Measurements from ENCODE around the gene COPS2. TPM values are rescaled to one million over a fixed set of nuclear protein-coding genes. Genes with fewer than 3 reads are reported as not detected.

Gene COPS2
- total and polyA plus RNA-seq, 9 of the 15 experiments (the other 6 are each of a cell fraction or from before 2014, with no cell fraction given) = 66.4 to 154 (median 117) TPM

DNA sequence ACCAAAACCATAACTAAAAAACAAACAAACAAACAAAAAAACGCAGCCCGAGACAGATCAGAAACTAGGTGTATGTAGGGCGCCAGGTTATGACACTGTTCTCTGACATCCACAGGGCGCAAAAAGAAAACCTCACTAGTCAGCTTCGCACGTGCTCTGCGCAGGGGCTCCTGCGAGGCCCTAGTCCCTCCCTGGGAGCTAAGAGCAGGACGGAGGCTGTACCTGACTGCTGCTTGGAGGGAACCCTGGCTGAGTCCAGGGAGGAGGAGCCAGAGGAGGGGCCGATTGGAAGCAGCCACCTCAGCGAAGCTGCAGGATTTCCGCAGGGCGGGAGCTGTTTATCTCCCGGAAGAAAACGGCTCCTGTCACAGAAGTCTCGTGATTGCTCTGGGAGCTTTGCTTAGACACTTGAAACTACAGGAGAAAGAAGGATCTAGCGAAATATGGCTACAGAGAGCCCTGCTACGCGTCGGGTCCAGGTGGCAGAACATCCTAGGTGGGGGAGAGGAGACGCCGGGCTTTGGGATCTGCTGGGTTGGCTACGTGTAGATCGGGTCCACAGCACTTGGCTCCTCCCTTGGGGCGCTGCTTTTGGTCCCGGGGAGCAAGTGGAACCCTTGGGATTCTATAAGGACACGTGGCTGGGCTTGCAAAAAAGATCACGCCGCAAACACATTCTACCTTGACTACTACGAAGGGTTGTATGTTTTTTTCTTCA lies 14.6 kb upstream of the COPS2 start, which contains the start of gene GALK2 (continued):
- TF ChIP-seq, protein P1, sequence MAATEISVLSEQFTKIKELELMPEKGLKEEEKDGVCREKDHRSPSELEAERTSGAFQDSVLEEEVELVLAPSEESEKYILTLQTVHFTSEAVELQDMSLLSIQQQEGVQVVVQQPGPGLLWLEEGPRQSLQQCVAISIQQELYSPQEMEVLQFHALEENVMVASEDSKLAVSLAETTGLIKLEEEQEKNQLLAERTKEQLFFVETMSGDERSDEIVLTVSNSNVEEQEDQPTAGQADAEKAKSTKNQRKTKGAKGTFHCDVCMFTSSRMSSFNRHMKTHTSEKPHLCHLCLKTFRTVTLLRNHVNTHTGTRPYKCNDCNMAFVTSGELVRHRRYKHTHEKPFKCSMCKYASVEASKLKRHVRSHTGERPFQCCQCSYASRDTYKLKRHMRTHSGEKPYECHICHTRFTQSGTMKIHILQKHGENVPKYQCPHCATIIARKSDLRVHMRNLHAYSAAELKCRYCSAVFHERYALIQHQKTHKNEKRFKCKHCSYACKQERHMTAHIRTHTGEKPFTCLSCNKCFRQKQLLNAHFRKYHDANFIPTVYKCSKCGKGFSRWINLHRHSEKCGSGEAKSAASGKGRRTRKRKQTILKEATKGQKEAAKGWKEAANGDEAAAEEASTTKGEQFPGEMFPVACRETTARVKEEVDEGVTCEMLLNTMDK (IDR thresholded peaks at IDR 0.05; ENCODE audit: borderline replicate concordance, insufficient read depth, low read depth, low read length, poor library complexity, severe bottlenecking) = no peak
- TF ChIP-seq ELF1 (tag; IDR thresholded peaks at IDR 0.05) (peak; percentile 77; the same call in 1 of the 2 replicates), EGR1 (conservative IDR thresholded peaks at IDR 0.05) (no peak), HNRNPUL1 (IDR thresholded peaks at IDR 0.05; ENCODE audit: low read length) (no peak), PHF8 (IDR thresholded peaks at IDR 0.05; ENCODE audit: borderline replicate concordance, low read length) (peak; percentile 72), GTF2E2 (tag; IDR thresholded peaks at IDR 0.05) (peak; percentile 69; the same call in 1 of the 2 replicates), MAFF (IDR thresholded peaks at IDR 0.05; ENCODE audit: low read length) (no peak), CHD1 (IDR thresholded peaks at IDR 0.05; ENCODE audit: low read length) (no peak), CBX8 (IDR thresholded peaks at IDR 0.05; ENCODE audit: borderline replicate concordance, extremely low read depth, low read depth, low read length, poor library complexity, severe bottlenecking) (no peak), ZC3H8 (IDR thresholded peaks at IDR 0.05) (no peak), PRMT5 (CRISPR knock-in tag; IDR thresholded peaks at IDR 0.05) (no peak), SMAD3 (CRISPR knock-in tag; conservative IDR thresholded peaks at IDR 0.05) (no peak), SIN3A (IDR thresholded peaks at IDR 0.05; ENCODE audit: borderline replicate concordance in 2 of 2, control insufficient read depth in 1 of 2, low read depth in 2 of 2, low read length in 2 of 2) (peak in 1 of 2 experiments; percentile 54; a peak in 2 of 4 replicates), ARNT (IDR thresholded peaks at IDR 0.05) (no peak; a peak in 1 of 4 replicates), TAF9B (IDR thresholded peaks at IDR 0.05; ENCODE audit: partially characterized antibody) (peak; percentile 86), ATF7 (IDR thresholded peaks at IDR 0.05) (peak; percentile 83), GABPB2 (CRISPR knock-in tag; conservative IDR thresholded peaks at IDR 0.05) (no peak)
- TF ChIP-seq, protein P2, sequence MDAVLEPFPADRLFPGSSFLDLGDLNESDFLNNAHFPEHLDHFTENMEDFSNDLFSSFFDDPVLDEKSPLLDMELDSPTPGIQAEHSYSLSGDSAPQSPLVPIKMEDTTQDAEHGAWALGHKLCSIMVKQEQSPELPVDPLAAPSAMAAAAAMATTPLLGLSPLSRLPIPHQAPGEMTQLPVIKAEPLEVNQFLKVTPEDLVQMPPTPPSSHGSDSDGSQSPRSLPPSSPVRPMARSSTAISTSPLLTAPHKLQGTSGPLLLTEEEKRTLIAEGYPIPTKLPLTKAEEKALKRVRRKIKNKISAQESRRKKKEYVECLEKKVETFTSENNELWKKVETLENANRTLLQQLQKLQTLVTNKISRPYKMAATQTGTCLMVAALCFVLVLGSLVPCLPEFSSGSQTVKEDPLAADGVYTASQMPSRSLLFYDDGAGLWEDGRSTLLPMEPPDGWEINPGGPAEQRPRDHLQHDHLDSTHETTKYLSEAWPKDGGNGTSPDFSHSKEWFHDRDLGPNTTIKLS (IDR thresholded peaks at IDR 0.05; ENCODE audit: borderline replicate concordance, low read depth) = peak; percentile 88; the same call in 1 of the 2 replicates
- TF ChIP-seq, protein P3, sequence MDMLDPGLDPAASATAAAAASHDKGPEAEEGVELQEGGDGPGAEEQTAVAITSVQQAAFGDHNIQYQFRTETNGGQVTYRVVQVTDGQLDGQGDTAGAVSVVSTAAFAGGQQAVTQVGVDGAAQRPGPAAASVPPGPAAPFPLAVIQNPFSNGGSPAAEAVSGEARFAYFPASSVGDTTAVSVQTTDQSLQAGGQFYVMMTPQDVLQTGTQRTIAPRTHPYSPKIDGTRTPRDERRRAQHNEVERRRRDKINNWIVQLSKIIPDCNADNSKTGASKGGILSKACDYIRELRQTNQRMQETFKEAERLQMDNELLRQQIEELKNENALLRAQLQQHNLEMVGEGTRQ (CRISPR knock-in tag; IDR thresholded peaks at IDR 0.05) = 0 out of 2 replicates have a peak, but pooled peaks have one; percentile 42
- TF ChIP-seq, protein P4, sequence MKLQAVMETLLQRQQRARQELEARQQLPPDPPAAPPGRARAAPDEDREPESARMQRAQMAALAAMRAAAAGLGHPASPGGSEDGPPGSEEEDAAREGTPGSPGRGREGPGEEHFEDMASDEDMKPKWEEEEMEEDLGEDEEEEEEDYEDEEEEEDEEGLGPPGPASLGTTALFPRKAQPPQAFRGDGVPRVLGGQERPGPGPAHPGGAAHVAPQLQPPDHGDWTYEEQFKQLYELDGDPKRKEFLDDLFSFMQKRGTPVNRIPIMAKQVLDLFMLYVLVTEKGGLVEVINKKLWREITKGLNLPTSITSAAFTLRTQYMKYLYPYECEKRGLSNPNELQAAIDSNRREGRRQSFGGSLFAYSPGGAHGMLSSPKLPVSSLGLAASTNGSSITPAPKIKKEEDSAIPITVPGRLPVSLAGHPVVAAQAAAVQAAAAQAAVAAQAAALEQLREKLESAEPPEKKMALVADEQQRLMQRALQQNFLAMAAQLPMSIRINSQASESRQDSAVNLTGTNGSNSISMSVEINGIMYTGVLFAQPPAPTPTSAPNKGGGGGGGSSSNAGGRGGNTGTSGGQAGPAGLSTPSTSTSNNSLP (IDR thresholded peaks at IDR 0.05; ENCODE audit: borderline replicate concordance, low read depth, low read length) = no peak
